GM12801 (cell line): ENCODE measurements around the gene CACNA2D2.

Experiments used
- CTCF ChIP-seq: IDR thresholded peaks from one replicate; pipeline ENCODE4 v1.5.1; 2011; ENCODE audit warnings: control low read depth; ENCODE audit not compliant: insufficient read length; ENCODE audit errors: extremely low read depth

CACNA2D2 gene

GRCh38 chr3:50515565-50516439 is 12.4 kb upstream of the CACNA2D2 start:
- TF ChIP-seq CTCF, result no peak

GRCh38 chr3:50512131-50512530 is 8.7 kb upstream of the CACNA2D2 start:
- no peak for TF ChIP-seq CTCF

- TF ChIP-seq CTCF, result no peak
These were observed 6.9 kb upstream of the CACNA2D2 start for GRCh38 chr3:50510325-50510724.

GRCh38 chr3:50509715-50510114 is 6.3 kb upstream of the CACNA2D2 start:
- no peak for TF ChIP-seq CTCF

GRCh38 chr3:50508821-50509220 is 5.4 kb upstream of the CACNA2D2 start:
- no peak for TF ChIP-seq CTCF

GRCh38 chr3:50506169-50506568 is 2.7 kb upstream of the CACNA2D2 start:
- no peak for TF ChIP-seq CTCF

GRCh38 chr3:50504681-50505080 is 1.2 kb upstream of the CACNA2D2 start:
- TF ChIP-seq CTCF, result no peak
